Measurements from ENCODE around the gene IL12RB2.

GRCh38 chr1:67274623-67275325 is 32.9 kb upstream of the IL12RB2 start:
- TF ChIP-seq EZH2 (IDR thresholded peaks at IDR 0.05; ENCODE audit: low read depth, unreplicated experiment) = no peak
- TF ChIP-seq CTCF (conservative IDR thresholded peaks at IDR 0.05; ENCODE audit: low read depth in 2 of 2) = no peak
- TF ChIP-seq POLR2AphosphoS5 (IDR thresholded peaks at IDR 0.05; ENCODE audit: low read depth) = no peak
- TF ChIP-seq REST (IDR thresholded peaks at IDR 0.05; ENCODE audit: unreplicated experiment) = no peak
- no peak for TF ChIP-seq EZH2phosphoT487 (IDR thresholded peaks at IDR 0.05; ENCODE audit: unreplicated experiment)
- TF ChIP-seq, protein P1, sequence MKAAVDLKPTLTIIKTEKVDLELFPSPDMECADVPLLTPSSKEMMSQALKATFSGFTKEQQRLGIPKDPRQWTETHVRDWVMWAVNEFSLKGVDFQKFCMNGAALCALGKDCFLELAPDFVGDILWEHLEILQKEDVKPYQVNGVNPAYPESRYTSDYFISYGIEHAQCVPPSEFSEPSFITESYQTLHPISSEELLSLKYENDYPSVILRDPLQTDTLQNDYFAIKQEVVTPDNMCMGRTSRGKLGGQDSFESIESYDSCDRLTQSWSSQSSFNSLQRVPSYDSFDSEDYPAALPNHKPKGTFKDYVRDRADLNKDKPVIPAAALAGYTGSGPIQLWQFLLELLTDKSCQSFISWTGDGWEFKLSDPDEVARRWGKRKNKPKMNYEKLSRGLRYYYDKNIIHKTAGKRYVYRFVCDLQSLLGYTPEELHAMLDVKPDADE (IDR thresholded peaks at IDR 0.05) = no peak
- no peak for TF ChIP-seq ZNF114 (CRISPR knock-in tag; IDR thresholded peaks at IDR 0.05)
- TF ChIP-seq NANOG (IDR thresholded peaks at IDR 0.05; ENCODE audit: borderline replicate concordance) = no peak
- TF ChIP-seq CREB1 (CRISPR knock-in tag; IDR thresholded peaks at IDR 0.05; ENCODE audit: low read depth) = no peak
- no peak for TF ChIP-seq ZNF331 (CRISPR knock-in tag; IDR thresholded peaks at IDR 0.05; ENCODE audit: low read depth)
- TF ChIP-seq ZNF462 (CRISPR knock-in tag; IDR thresholded peaks at IDR 0.05) = no peak
